Measurements from ENCODE around the gene COG8. TPM values are rescaled to one million over a fixed set of nuclear protein-coding genes. Genes with fewer than 3 reads are reported as not detected.

Gene COG8
- total and polyA plus RNA-seq, 2 donors from 2014 or later, result 33.8 to 49.5 TPM

DNA sequence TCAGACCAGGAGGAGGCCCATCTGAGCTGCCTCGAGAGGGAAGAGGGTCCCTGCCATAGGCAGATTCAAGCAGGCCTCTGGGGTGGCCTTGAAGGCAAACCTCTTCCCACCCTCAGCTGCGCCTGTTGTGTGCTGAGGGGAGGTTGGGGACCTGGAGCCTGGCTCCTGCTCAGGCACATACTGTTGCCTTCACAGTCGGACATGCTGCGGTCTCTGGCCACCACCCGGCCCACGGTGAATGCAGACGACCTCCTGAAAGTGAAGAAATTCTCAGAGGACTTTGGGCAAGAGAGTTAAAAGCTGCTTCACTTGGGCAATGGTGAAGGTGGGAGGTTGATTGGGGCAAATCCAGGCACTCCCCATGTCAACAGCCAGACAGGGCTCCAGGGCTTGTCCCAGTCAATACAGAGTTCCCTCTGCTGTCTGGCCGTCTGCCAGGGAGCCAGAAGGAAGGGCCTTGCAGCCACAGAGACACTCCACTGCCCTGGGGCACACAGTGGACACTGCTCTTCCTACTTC is 15.3 kb downstream of the COG8 start:
- H3K9ac ChIP-seq (ENCODE audit: low read length in 3 of 3), result no peak overlapping the region
- no peaks in the 10 kb centered on the region for H3K9me3 ChIP-seq (ENCODE audit: control insufficient read depth in 2 of 3, insufficient read depth in 1 of 3, low read length in 3 of 3)
- no peaks in the 10 kb centered on the region for H3K27me3 ChIP-seq (ENCODE audit: control insufficient read depth, insufficient read depth, low read length)
- TF ChIP-seq, protein P1, sequence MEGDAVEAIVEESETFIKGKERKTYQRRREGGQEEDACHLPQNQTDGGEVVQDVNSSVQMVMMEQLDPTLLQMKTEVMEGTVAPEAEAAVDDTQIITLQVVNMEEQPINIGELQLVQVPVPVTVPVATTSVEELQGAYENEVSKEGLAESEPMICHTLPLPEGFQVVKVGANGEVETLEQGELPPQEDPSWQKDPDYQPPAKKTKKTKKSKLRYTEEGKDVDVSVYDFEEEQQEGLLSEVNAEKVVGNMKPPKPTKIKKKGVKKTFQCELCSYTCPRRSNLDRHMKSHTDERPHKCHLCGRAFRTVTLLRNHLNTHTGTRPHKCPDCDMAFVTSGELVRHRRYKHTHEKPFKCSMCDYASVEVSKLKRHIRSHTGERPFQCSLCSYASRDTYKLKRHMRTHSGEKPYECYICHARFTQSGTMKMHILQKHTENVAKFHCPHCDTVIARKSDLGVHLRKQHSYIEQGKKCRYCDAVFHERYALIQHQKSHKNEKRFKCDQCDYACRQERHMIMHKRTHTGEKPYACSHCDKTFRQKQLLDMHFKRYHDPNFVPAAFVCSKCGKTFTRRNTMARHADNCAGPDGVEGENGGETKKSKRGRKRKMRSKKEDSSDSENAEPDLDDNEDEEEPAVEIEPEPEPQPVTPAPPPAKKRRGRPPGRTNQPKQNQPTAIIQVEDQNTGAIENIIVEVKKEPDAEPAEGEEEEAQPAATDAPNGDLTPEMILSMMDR (IDR thresholded peaks at IDR 0.05; ENCODE audit: borderline replicate concordance, extremely low read depth, insufficient read depth), result no peak
- peak in 1 of 5 donors; percentile 82 for DNase-seq
- peaks cover 11 to 54% (median 40%) of the 10 kb centered on the region in 3 donors for H3K36me3 ChIP-seq (ENCODE audit: control insufficient read depth in 2 of 3, insufficient read depth in 3 of 3, low read length in 3 of 3)
- H3K4me3 ChIP-seq (ENCODE audit: low read length in 3 of 3), result no peak overlapping the region
- intact Hi-C loops (cut with DNase I), result no loop called here
- no peak for FAIRE-seq
- H3K27ac ChIP-seq (ENCODE audit: low read depth in 2 of 2, low read length in 2 of 2), result peak overlapping the region; percentile 32 to 44
- peaks cover 0 to 37% (median 32%) of the 10 kb centered on the region in 3 donors for H3K4me1 ChIP-seq (ENCODE audit: control insufficient read depth in 2 of 3, insufficient read depth in 2 of 3, low read depth in 1 of 3, low read length in 3 of 3)

DNA sequence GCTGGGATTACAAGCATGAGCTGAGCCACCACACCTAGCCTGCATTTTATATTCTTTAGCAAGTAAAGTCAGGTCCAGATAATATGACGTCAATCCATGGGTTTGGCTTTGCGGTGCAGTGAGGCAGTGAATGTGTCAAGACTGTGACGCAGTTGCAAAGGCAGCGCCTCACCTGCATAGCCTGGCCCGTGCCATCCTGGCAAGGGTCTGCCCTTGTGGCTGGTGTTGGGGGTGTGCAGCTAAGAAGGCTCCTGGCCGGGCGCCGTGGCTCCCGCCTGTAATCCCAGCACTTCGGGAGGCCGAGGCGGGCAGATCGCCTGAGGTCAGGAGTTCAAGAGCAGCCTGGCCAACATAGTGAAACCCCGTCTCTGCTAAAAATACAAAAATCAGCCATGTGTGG is 15.9 kb downstream of the COG8 start:
- intact Hi-C loops (cut with DNase I), result no loop called here
- Histone ChIP-seq H3K27me3 (ENCODE audit: control insufficient read depth, insufficient read depth, low read length) (no peaks in the 10 kb centered on the region), H3K9ac (ENCODE audit: low read length in 3 of 3) (no peak overlapping the region), H3K36me3 (ENCODE audit: control insufficient read depth in 2 of 3, insufficient read depth in 3 of 3, low read length in 3 of 3) (peaks cover 7 to 59% (median 44%) of the 10 kb centered on the region in 3 donors), H3K4me1 (ENCODE audit: control insufficient read depth in 2 of 3, insufficient read depth in 2 of 3, low read depth in 1 of 3, low read length in 3 of 3) (peaks cover 0 to 30% (median 30%) of the 10 kb centered on the region in 3 donors), H3K4me3 (ENCODE audit: low read length in 3 of 3) (no peak overlapping the region), H3K9me3 (ENCODE audit: control insufficient read depth in 2 of 3, insufficient read depth in 1 of 3, low read length in 3 of 3) (no peaks in the 10 kb centered on the region), H3K27ac (ENCODE audit: low read depth in 2 of 2, low read length in 2 of 2) (no peak overlapping the region)
- DNase-seq, result peak in 1 of 5 donors; percentile 64
- FAIRE-seq, result no peak
- TF ChIP-seq, protein P1 (IDR thresholded peaks at IDR 0.05; ENCODE audit: borderline replicate concordance, extremely low read depth, insufficient read depth), result no peak

DNA sequence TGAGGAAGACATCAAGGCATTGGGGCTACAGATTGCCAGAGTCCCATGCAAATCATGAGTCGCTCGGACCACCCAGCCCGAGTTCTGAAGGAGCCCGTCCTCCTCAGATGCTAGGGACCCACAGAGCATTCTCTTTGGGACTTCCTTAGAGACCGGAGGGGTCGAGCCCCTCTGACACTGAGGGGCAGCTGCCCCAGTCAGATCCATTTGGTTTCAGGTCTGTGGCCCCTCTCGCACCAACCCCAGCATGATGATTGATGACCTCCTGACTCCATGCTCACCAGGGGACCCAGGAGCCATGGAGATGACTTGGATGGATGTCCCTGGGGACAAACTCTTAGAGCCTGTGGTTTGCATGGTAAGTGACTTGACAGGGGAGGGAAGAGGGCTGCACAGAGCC is 17.0 kb downstream of the COG8 start:
- Histone ChIP-seq H3K9ac (ENCODE audit: low read length in 3 of 3) (no peak overlapping the region), H3K4me1 (ENCODE audit: control insufficient read depth in 2 of 3, insufficient read depth in 2 of 3, low read depth in 1 of 3, low read length in 3 of 3) (peaks cover 0 to 30% (median 25%) of the 10 kb centered on the region in 3 donors), H3K27ac (ENCODE audit: low read depth in 2 of 2, low read length in 2 of 2) (no peak overlapping the region), H3K9me3 (ENCODE audit: control insufficient read depth in 2 of 3, insufficient read depth in 1 of 3, low read length in 3 of 3) (no peaks in the 10 kb centered on the region), H3K27me3 (ENCODE audit: control insufficient read depth, insufficient read depth, low read length) (no peaks in the 10 kb centered on the region), H3K36me3 (ENCODE audit: control insufficient read depth in 2 of 3, insufficient read depth in 3 of 3, low read length in 3 of 3) (peaks cover 7 to 59% (median 45%) of the 10 kb centered on the region in 3 donors), H3K4me3 (ENCODE audit: low read length in 3 of 3) (no peak overlapping the region)
- intact Hi-C loops (cut with DNase I), result no loop called here
- TF ChIP-seq, protein P1 (IDR thresholded peaks at IDR 0.05; ENCODE audit: borderline replicate concordance, extremely low read depth, insufficient read depth), result no peak
- FAIRE-seq (no peak), DNase-seq (no peak)

DNA sequence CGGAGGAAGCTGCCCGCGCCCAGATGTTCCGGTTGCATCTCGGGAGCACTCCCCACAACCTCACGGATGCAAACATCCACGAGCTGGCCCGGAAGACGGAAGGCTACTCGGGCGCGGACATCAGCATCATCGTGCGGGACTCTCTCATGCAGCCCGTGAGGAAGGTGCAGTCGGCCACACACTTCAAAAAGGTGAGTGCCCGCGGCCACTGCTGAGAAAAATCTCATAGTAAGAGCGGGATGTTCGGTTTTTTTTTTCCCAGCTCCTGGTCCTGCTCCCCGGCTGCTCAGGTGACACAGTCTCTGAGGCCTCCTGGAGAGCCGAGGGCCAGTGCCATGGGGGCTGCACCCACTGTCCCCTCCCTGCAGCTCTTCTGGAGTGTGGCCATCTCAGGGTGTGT is 18.3 kb downstream of the COG8 start:
- Histone ChIP-seq H3K27ac (ENCODE audit: low read depth in 2 of 2, low read length in 2 of 2) (no peak overlapping the region), H3K27me3 (ENCODE audit: control insufficient read depth, insufficient read depth, low read length) (no peaks in the 10 kb centered on the region), H3K4me3 (ENCODE audit: low read length in 3 of 3) (no peak overlapping the region), H3K9me3 (ENCODE audit: control insufficient read depth in 2 of 3, insufficient read depth in 1 of 3, low read length in 3 of 3) (no peaks in the 10 kb centered on the region), H3K4me1 (ENCODE audit: control insufficient read depth in 2 of 3, insufficient read depth in 2 of 3, low read depth in 1 of 3, low read length in 3 of 3) (peaks cover 0 to 21% (median 21%) of the 10 kb centered on the region in 3 donors), H3K9ac (ENCODE audit: low read length in 3 of 3) (no peak overlapping the region), H3K36me3 (ENCODE audit: control insufficient read depth in 2 of 3, insufficient read depth in 3 of 3, low read length in 3 of 3) (peaks cover 7 to 68% (median 56%) of the 10 kb centered on the region in 3 donors)
- FAIRE-seq (no peak), DNase-seq (no peak)
- TF ChIP-seq, protein P1 (IDR thresholded peaks at IDR 0.05; ENCODE audit: borderline replicate concordance, extremely low read depth, insufficient read depth), result no peak
- intact Hi-C loops (cut with DNase I), result no loop called here
